Measurements from ENCODE around the gene ABLIM1. TPM values are rescaled to one million over a fixed set of nuclear protein-coding genes. Genes with fewer than 3 reads are reported as not detected.

Gene ABLIM1
- total RNA-seq, 1 donor from 2014 or later = 30.2 TPM

DNA sequence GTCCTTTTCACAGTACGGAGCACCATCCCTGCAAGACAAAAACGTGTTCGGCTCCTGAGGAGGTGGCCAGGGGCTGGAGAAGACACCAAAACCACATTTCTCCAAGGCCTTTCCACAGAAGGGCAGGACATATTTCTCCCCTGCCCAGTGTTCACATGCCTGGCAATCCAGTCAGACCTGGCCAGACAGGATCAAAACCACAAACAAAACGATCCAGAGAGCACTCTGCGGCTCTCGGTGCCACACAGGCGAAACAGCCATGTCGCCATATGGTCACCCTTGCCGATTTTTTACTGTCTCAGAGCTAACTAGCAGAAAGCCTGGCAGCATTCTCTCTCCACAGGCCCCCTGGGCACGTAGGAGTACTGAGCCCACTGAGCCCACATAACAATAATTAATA is 113.0 kb downstream of the ABLIM1 start:
- no peak for TF ChIP-seq CTCF (conservative IDR thresholded peaks at IDR 0.05; ENCODE audit: low read depth, low read length)
- no peak overlapping the region for H3K4me3 ChIP-seq (ENCODE audit: low read depth, low read length)
- no peak for DNase-seq (ENCODE audit: low read depth)

DNA sequence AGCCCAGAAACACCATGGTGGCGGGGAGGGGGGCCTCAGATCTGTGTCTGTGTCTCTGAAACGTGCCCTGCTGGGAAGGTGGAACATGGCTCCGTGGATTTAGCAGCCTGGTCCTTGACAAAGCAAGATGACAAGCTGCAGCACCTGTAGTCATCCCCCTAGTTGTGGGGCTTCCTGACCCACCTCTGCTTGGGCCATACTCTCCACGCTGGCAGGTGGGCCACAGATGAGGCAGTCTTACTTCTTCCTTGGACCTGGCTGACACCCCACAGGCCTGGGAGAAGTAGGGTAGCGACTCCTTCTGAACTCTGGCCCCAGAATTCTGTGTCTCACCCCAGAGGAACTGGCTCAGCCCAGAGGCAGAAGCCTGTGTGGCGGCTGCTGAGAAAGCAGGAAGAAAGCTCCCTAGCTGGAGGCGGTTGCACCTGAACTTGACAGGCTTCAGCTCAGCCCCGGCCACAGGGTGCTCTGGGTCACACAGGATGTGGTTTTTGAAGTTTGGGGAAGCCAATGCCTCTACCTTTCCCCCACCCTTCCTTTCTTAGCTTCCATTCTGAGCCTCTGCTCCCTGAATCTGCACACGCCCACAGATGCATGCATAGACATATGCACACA is 113.9 kb downstream of the ABLIM1 start:
- H3K4me3 ChIP-seq (ENCODE audit: low read depth, low read length) = no peak overlapping the region
- no peak for TF ChIP-seq CTCF (conservative IDR thresholded peaks at IDR 0.05; ENCODE audit: low read depth, low read length)
- no peak for DNase-seq (ENCODE audit: low read depth)

DNA sequence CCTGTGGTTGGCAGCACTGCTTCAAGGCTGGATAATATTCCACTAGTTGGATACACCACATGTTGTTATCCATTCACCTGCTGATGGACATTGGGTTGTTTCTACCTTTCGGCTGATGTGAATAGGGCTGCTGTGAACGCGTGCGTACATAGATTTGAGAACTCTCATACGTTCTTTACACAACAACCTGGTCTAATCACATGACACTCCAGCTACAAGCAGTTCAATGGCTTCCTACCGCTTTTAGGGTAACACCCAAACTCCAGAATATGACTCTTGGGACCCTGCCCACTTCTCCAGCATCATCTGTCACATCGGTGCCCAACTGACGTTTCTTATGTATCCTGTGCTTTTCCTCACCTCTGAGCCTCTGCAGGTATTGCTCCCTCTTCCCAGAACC is 114.6 kb downstream of the ABLIM1 start:
- no peak for TF ChIP-seq CTCF (conservative IDR thresholded peaks at IDR 0.05; ENCODE audit: low read depth, low read length)
- no peak overlapping the region for H3K4me3 ChIP-seq (ENCODE audit: low read depth, low read length)
- DNase-seq (ENCODE audit: low read depth) = no peak

DNA sequence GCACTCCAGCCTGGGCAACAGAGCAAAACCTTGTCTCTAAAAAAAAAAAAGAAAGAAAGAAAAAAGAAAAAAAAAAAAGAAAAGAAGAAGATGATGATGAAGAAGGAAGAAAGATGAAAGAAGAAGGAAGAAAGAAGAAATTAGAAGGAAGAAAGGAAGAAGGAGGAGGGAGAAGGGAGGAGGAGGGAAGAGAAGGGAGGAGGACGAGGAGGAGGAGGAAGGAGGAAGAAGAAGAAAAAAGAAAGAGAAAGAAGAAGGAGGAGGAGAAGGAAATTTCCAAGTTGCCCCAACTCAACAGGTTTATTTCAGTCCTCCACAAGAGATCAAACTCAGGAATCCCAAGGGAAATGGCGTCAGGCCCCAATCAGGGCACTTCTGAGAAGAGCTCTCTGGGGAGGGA is 115.7 kb downstream of the ABLIM1 start:
- H3K4me3 ChIP-seq (ENCODE audit: low read depth, low read length) = no peak overlapping the region
- no peak for TF ChIP-seq CTCF (conservative IDR thresholded peaks at IDR 0.05; ENCODE audit: low read depth, low read length)
- no peak for DNase-seq (ENCODE audit: low read depth)

- no peak overlapping the region for H3K4me3 ChIP-seq (ENCODE audit: low read depth, low read length)
- TF ChIP-seq CTCF (conservative IDR thresholded peaks at IDR 0.05; ENCODE audit: low read depth, low read length) = no peak
- DNase-seq (ENCODE audit: low read depth) = no peak
Observed at GRCh38 chr10:114541797-114542160, 116.3 kb downstream of the ABLIM1 start.

DNA sequence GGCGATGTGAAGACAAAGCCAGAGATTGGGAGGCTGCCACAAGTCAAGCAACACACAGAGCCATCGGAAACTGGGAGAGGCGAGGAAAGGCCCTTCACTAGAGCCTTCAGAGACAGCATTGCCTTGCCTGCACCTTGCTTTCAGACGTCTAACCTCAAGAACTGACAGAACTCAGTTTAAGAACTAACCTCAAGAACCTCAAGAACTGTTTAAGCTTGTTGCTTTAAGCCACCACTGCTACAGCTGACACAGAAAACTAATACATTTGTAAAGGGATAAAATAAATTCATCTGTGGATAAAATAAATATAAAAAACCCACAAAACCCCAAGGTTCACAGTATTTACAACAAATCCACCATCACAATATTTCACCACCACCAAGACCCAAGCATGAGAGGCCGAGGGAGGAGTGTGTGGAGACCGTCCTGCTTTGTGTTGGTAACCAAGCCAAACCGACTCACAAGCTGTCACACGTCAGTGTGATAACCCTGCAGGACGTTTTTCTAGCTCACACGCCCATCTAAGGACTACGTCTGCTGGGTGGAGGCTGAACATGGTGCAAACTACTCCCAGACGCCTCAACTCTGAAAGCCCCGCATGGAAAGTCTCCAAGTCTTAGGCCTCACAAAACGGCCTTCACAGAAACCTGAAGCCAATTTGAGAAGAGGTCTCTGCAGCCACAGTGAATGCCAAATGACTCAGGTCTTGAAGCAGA is 116.8 kb downstream of the ABLIM1 start:
- no peak for TF ChIP-seq CTCF (conservative IDR thresholded peaks at IDR 0.05; ENCODE audit: low read depth, low read length)
- no peak for DNase-seq (ENCODE audit: low read depth)
- H3K4me3 ChIP-seq (ENCODE audit: low read depth, low read length) = no peak overlapping the region

DNA sequence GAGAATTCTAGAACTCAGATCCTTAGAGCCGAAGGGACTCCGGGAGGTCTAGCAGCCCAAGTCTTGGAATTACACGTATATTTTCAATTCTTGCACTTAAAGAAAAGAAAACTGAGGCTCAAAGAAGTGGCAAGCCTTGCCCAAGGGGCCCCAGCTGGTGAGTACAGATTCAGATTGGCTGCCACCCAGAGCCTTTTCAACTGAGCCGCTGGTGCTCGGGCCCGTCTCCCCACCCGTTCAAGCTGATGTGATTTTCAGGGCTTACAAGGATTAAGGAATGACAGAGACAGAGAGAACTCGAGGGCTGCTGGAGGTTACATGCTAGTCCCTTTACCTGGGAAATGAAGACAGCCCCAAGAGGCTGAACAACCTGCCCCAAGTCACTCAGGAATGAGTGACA is 117.8 kb downstream of the ABLIM1 start:
- TF ChIP-seq CTCF (conservative IDR thresholded peaks at IDR 0.05; ENCODE audit: low read depth, low read length) = no peak
- DNase-seq (ENCODE audit: low read depth) = no peak

More for the DNA sequence above, 117.8 kb downstream of the ABLIM1 start:
- no peak overlapping the region for H3K4me3 ChIP-seq (ENCODE audit: low read depth, low read length)
